Measurements from ENCODE around the gene TTC38.

- TF ChIP-seq EZH2phosphoT487 (IDR thresholded peaks at IDR 0.05; ENCODE audit: insufficient read depth, low read depth) (no peak), EZH2 (IDR thresholded peaks at IDR 0.05; ENCODE audit: insufficient read depth, poor library complexity, severe bottlenecking) (no peak)
Measured at GRCh38 chr22:46281866-46282678, 14.3 kb downstream of the TTC38 start.
